B cell (primary cell): Measurements from ENCODE around the gene BCAR3. TPM values are rescaled to one million over a fixed set of nuclear protein-coding genes. Genes with fewer than 3 reads are reported as not detected.

Experiments
- ATAC-seq: fragments of 200-7000 bp; cut with Tn5 transposase; one replicate; pipeline ENCODE4 v1.10.0; 2021; ENCODE audit warnings: low read depth, mild to moderate bottlenecking, moderate number of reproducible peaks, moderate library complexity
- CTCF ChIA-PET: fragments of 350-600 bp; sonication (Branson Sonifier 250); formaldehyde crosslinking; loops from one replicate; lab custom pipeline; 2021; ENCODE audit warnings: antibody characterized with exemption, inconsistent platforms; lab: Charles Lee
- POLR2A ChIA-PET: fragments of 350-600 bp; sonication (Branson Sonifier 250); formaldehyde crosslinking; loops from one replicate; lab custom pipeline; 2021; ENCODE audit warnings: antibody characterized with exemption; lab: Charles Lee
- DNase-seq: peaks from one replicate; pipeline ENCODE4 v3.0.0; 2013
- H2AFZ ChIP-seq: 2 replicates; pipeline ENCODE4 v1.6.1; 2012; ENCODE audit warnings: mild to moderate bottlenecking, low read depth, low read length; ENCODE audit not compliant: insufficient read depth, poor library complexity, severe bottlenecking
- H3K27ac ChIP-seq, 2 donors: 1 replicate in 1 of 2; 2 replicates in 1 of 2; pipeline ENCODE4 v1.5.1; 2012 to 2013; ENCODE audit warnings: low read length in 2 of 2, mild to moderate bottlenecking in 2 of 2, moderate library complexity in 1 of 2
- H3K27me3 ChIP-seq, 4 experiments: fragments of 200-600 bp in 1 of 4; sonication (generic) in 1 of 4; replicated peaks in 1 of 4; 1 replicate in 2 of 4; 2 replicates in 2 of 4; pipeline versions ENCODE4 v1.6.1 to v1.7.0; 2013 to 2016; ENCODE audit warnings: low read length in 3 of 4, mild to moderate bottlenecking in 2 of 4, mixed read lengths in 1 of 4, moderate library complexity in 1 of 4; ENCODE audit not compliant: insufficient read depth in 4 of 4, control insufficient read depth in 3 of 4; ENCODE audit errors: control extremely low read depth in 1 of 4
- H3K36me3 ChIP-seq, 2 experiments: replicated peaks in 1 of 2; 1 replicate in 1 of 2; 2 replicates in 1 of 2; pipeline versions ENCODE4 v1.6.1 to v1.7.1; 2013; ENCODE audit warnings: low read length in 1 of 2; ENCODE audit not compliant: insufficient read depth in 2 of 2, control insufficient read depth in 1 of 2; ENCODE audit errors: control extremely low read depth in 1 of 2, extremely low read depth in 1 of 2
- H3K4me1 ChIP-seq, 2 donors: fragments of 200-600 bp in 1 of 2; sonication (generic) in 1 of 2; 1 replicate in 1 of 2; 2 replicates in 1 of 2; pipeline versions ENCODE4 v1.5.1 to v1.6.1; 2013 to 2017; ENCODE audit warnings: low read length in 2 of 2; ENCODE audit not compliant: control insufficient read depth in 2 of 2, insufficient read depth in 2 of 2
- H3K4me2 ChIP-seq: replicated peaks from 2 replicates; pipeline ENCODE3; 2012; ENCODE audit warnings: mild to moderate bottlenecking, low read depth, low read length; ENCODE audit not compliant: poor library complexity, severe bottlenecking
- H3K4me3 ChIP-seq, 5 experiments: fragments of 200-600 bp in 1 of 5; sonication (generic) in 1 of 5; 1 replicate in 3 of 5; 2 replicates in 2 of 5; pipeline versions ENCODE4 v1.5.1 to v1.7.0; 2011 to 2016; ENCODE audit warnings: low read length in 4 of 5, mild to moderate bottlenecking in 4 of 5, low read depth in 2 of 5, control low read depth in 1 of 5, moderate library complexity in 1 of 5; ENCODE audit not compliant: insufficient read depth in 1 of 5; ENCODE audit errors: control extremely low read depth in 1 of 5, extremely low read depth in 1 of 5
- H3K79me2 ChIP-seq: fragments of 200-600 bp; sonication (generic); one replicate; pipeline ENCODE4 v1.6.0; 2016; ENCODE audit warnings: low read length; ENCODE audit not compliant: control insufficient read depth, insufficient read depth
- H3K9ac ChIP-seq: fragments of 200-600 bp; sonication (generic); 2 replicates; pipeline ENCODE4 v1.6.1; 2017; ENCODE audit warnings: mild to moderate bottlenecking, low read length, moderate library complexity
- H3K9me3 ChIP-seq, 3 donors: one replicate each; pipeline versions ENCODE4 v1.6.1 to v1.7.1; 2013; ENCODE audit warnings: low read length in 2 of 3; ENCODE audit not compliant: control insufficient read depth in 2 of 3, insufficient read depth in 1 of 3; ENCODE audit errors: control extremely low read depth in 1 of 3
- H4K20me1 ChIP-seq: 2 replicates; pipeline ENCODE4 v1.6.0; 2012; ENCODE audit warnings: mild to moderate bottlenecking, low read length; ENCODE audit not compliant: insufficient read depth, control insufficient read depth, poor library complexity, severe bottlenecking
- H3K27ac Mint-ChIP-seq: one replicate; pipeline ENCODE4 v1.8.0; 2021; ENCODE audit warnings: mixed read lengths
- H3K27me3 Mint-ChIP-seq: one replicate; pipeline ENCODE4 v1.8.0; 2021; ENCODE audit warnings: mixed read lengths
- H3K4me1 Mint-ChIP-seq: one replicate; pipeline ENCODE4 v1.8.0; 2021; ENCODE audit warnings: mixed read lengths
- H3K4me3 Mint-ChIP-seq: one replicate; pipeline ENCODE4 v1.8.0; 2021; ENCODE audit warnings: mixed read lengths
- H3K9me3 Mint-ChIP-seq: one replicate; pipeline ENCODE4 v1.8.0; 2022; ENCODE audit warnings: mixed read lengths; ENCODE audit not compliant: insufficient read depth
- CTCF ChIP-seq: fragments of 200-600 bp; IDR thresholded peaks from one replicate; pipeline ENCODE4 v1.8.0; 2022; ENCODE audit warnings: antibody characterized with exemption, mild to moderate bottlenecking
- EZH2 ChIP-seq: IDR thresholded peaks from 2 replicates; pipeline ENCODE4 v1.6.1; 2012; ENCODE audit warnings: borderline replicate concordance, low read depth, mild to moderate bottlenecking, moderate library complexity, low read length; ENCODE audit not compliant: insufficient read depth, poor library complexity, severe bottlenecking
- WGBS: methylation state at CpG from one replicate; pipeline ENCODE4 v1.1.5; 2013; ENCODE audit warnings: missing lambda C conversion rate; ENCODE audit not compliant: insufficient coverage; 5-methylcytosine and 5-hydroxymethylcytosine counted together
- intact Hi-C: fragments of 100-400 bp; cut with micrococcal nuclease; formaldehyde crosslinking; loops from one replicate; pipeline ENCODE4 v1.10.0; 2022
- polyA plus RNA-seq: library from polyadenylated mRNA; depleted of rRNA; stranded (reverse); fragments of >200 nt; gene quantifications from 2 replicates; pipeline ENCODE4 v1.2.3, GENCODE V29; 2012
- total RNA-seq, 2 donors: library from RNA; stranded (reverse); fragments of 120-200 nt in 1 of 2; gene quantifications; 1 replicate in 1 of 2; 2 replicates in 1 of 2; pipeline versions ENCODE4 v1.2.3 to v1.2.4, GENCODE V29; 2013 to 2022

BCAR3 gene
- total and polyA plus RNA-seq, 2 donors (not counting 1 experiment from before 2014, with no cell fraction given) = 6.7 to 13.0 TPM

GRCh38 chr1:93668121-93668520 is 13.5 kb downstream of the BCAR3 start:
- ChIA-PET CTCF (interaction anchor here (0.6 to 1.4 kb wide), 6 partner anchors 8 to 145 kb away, joined by 3 to 7 read pairs (median 4); no protein-coding TSS in a partner anchor), POLR2A (no interaction called here)
- no peak overlapping the region for H3K4me3 Mint-ChIP-seq
- Histone ChIP-seq H3K4me1 (no peaks in the 10 kb centered on the region), H2AFZ (no peak overlapping the region), H3K27ac (no peak overlapping the region), H3K9ac (no peak overlapping the region), H3K27me3 (no peaks in the 10 kb centered on the region), H4K20me1 (no peaks in the 10 kb centered on the region), H3K4me2 (no peak overlapping the region), H3K4me3 (no peak overlapping the region), H3K79me2 (peaks cover 26% of the 10 kb centered on the region), H3K9me3 (no peaks in the 10 kb centered on the region), H3K36me3 (peaks cover 0 to 9% of the 10 kb centered on the region in 2 experiments)
- H3K4me1 Mint-ChIP-seq = peaks cover 21% of the 10 kb centered on the region
- no peak for TF ChIP-seq CTCF
- no peak for TF ChIP-seq EZH2
- no peaks in the 10 kb centered on the region for H3K27me3 Mint-ChIP-seq
- H3K27ac Mint-ChIP-seq = no peak overlapping the region
- intact Hi-C loops = no loop called here
- DNase-seq (no peak), ATAC-seq (no peak)
- 98% methylated on average over 4 of the region's 5 CpGs for WGBS
- no peaks in the 10 kb centered on the region for H3K9me3 Mint-ChIP-seq

DNA sequence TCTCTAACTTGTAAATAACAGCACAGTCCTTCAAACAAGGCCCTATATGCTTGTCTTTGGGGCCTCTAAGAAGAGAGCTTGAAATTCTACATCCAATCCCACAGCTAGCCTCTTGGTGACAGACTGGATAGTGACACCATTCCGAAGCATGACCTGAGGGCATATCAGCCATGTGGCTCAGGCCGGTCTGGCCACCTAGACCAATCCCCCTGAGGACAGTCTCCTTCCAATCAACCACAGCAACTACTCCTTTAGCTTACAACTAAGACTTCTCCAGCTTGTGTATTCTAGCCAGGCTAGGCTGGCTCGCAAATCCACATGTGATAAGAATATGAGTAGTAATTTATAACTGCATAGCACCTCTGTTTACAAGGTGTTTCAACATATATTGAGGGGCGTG is 14.0 kb downstream of the BCAR3 start:
- intact Hi-C loops = no loop called here
- no peaks in the 10 kb centered on the region for H3K27me3 Mint-ChIP-seq
- Histone ChIP-seq H3K27ac (no peak overlapping the region), H3K79me2 (peaks cover 24% of the 10 kb centered on the region), H4K20me1 (no peaks in the 10 kb centered on the region), H3K4me3 (no peak overlapping the region), H3K4me2 (no peak overlapping the region), H3K9me3 (no peaks in the 10 kb centered on the region), H3K36me3 (peaks cover 0 to 8% of the 10 kb centered on the region in 2 experiments), H2AFZ (no peak overlapping the region), H3K27me3 (no peaks in the 10 kb centered on the region), H3K9ac (no peak overlapping the region), H3K4me1 (no peaks in the 10 kb centered on the region)
- POLR2A ChIA-PET = no interaction called here
- H3K9me3 Mint-ChIP-seq = no peaks in the 10 kb centered on the region
- H3K27ac Mint-ChIP-seq = no peak overlapping the region
- WGBS = 100% methylated on average over 2 of the region's 4 CpGs
- TF ChIP-seq CTCF (no peak), EZH2 (no peak)
- no peak overlapping the region for H3K4me3 Mint-ChIP-seq
- ATAC-seq (no peak), DNase-seq (no peak)
- CTCF ChIA-PET = interaction anchor here (0.6 to 1.4 kb wide), 6 partner anchors 8 to 146 kb away, joined by 3 to 7 read pairs (median 4); no protein-coding TSS in a partner anchor
- H3K4me1 Mint-ChIP-seq = peaks cover 21% of the 10 kb centered on the region
